Adipocyte (in vitro differentiated cells): ENCODE results near the gene LRRC8C.

Experiments
- DNase-seq: peaks from one replicate; pipeline ENCODE4 v3.0.0-alpha.2; 2015; ENCODE audit warnings: low read depth
- H3K27me3 ChIP-seq: replicated peaks from 2 replicates; pipeline ENCODE4 v1.7.0; 2013; ENCODE audit warnings: mild to moderate bottlenecking, low read length, moderate library complexity; ENCODE audit not compliant: control insufficient read depth, insufficient read depth
- H3K36me3 ChIP-seq: 2 replicates; pipeline ENCODE4 v1.7.0; 2013; ENCODE audit warnings: low read length, mild to moderate bottlenecking, moderate library complexity; ENCODE audit not compliant: control insufficient read depth, insufficient read depth, severe bottlenecking
- H3K4me1 ChIP-seq: 2 replicates; pipeline ENCODE4 v1.7.0; 2013; ENCODE audit warnings: mild to moderate bottlenecking, low read length, moderate library complexity; ENCODE audit not compliant: control insufficient read depth, insufficient read depth
- H3K4me3 ChIP-seq: 2 replicates; pipeline ENCODE4 v1.7.0; 2013; ENCODE audit warnings: mild to moderate bottlenecking, low read length, moderate library complexity
- H3K9ac ChIP-seq: 2 replicates; pipeline ENCODE4 v1.7.0; 2013; ENCODE audit warnings: mild to moderate bottlenecking, low read length, moderate library complexity
- H3K9me3 ChIP-seq: 2 replicates; pipeline ENCODE4 v1.7.0; 2013; ENCODE audit warnings: mild to moderate bottlenecking, low read length, moderate library complexity; ENCODE audit not compliant: control insufficient read depth

Gene LRRC8C

GRCh38 chr1:89710498-89711139 is 77.7 kb downstream of the LRRC8C start:
- no peak for DNase-seq
- Histone ChIP-seq H3K4me1 (no peaks in the 10 kb centered on the region), H3K36me3 (peaks cover 4% of the 10 kb centered on the region), H3K27me3 (no peaks in the 10 kb centered on the region), H3K4me3 (no peak overlapping the region), H3K9ac (no peak overlapping the region), H3K9me3 (no peaks in the 10 kb centered on the region)

- no peak overlapping the region for H3K4me3 ChIP-seq
- no peak for DNase-seq
- H3K9ac ChIP-seq = no peak overlapping the region
- no peaks in the 10 kb centered on the region for H3K27me3 ChIP-seq
- no peaks in the 10 kb centered on the region for H3K4me1 ChIP-seq
- peaks cover 4% of the 10 kb centered on the region for H3K36me3 ChIP-seq
- H3K9me3 ChIP-seq = no peaks in the 10 kb centered on the region
These were observed 78.3 kb downstream of the LRRC8C start for GRCh38 chr1:89711140-89711778.

- no peak for DNase-seq
- no peaks in the 10 kb centered on the region for H3K4me1 ChIP-seq
- no peak overlapping the region for H3K9ac ChIP-seq
- H3K27me3 ChIP-seq = no peaks in the 10 kb centered on the region
- peaks cover 4% of the 10 kb centered on the region for H3K36me3 ChIP-seq
- no peaks in the 10 kb centered on the region for H3K9me3 ChIP-seq
- H3K4me3 ChIP-seq = no peak overlapping the region
These were observed 79.5 kb downstream of the LRRC8C start for GRCh38 chr1:89712420-89712819.

GRCh38 chr1:89715677-89716076 is 82.8 kb downstream of the LRRC8C start:
- Histone ChIP-seq H3K4me1 (peaks cover 9% of the 10 kb centered on the region), H3K36me3 (peaks cover 4% of the 10 kb centered on the region), H3K9ac (no peak overlapping the region), H3K27me3 (no peaks in the 10 kb centered on the region), H3K9me3 (no peaks in the 10 kb centered on the region), H3K4me3 (no peak overlapping the region)
- DNase-seq = no peak

- Histone ChIP-seq H3K27me3 (no peaks in the 10 kb centered on the region), H3K9ac (no peak overlapping the region), H3K4me1 (peaks cover 20% of the 10 kb centered on the region), H3K9me3 (no peaks in the 10 kb centered on the region), H3K4me3 (no peak overlapping the region), H3K36me3 (no peaks in the 10 kb centered on the region)
- peak; percentile 54 for DNase-seq
These were observed 86.8 kb downstream of the LRRC8C start for GRCh38 chr1:89719502-89720306.

- DNase-seq = no peak
- H3K4me1 ChIP-seq = peaks cover 28% of the 10 kb centered on the region
- no peaks in the 10 kb centered on the region for H3K36me3 ChIP-seq
- no peaks in the 10 kb centered on the region for H3K9me3 ChIP-seq
- no peaks in the 10 kb centered on the region for H3K27me3 ChIP-seq
- no peak overlapping the region for H3K4me3 ChIP-seq
- no peak overlapping the region for H3K9ac ChIP-seq
These were observed 87.9 kb downstream of the LRRC8C start for GRCh38 chr1:89720839-89721238.

DNA sequence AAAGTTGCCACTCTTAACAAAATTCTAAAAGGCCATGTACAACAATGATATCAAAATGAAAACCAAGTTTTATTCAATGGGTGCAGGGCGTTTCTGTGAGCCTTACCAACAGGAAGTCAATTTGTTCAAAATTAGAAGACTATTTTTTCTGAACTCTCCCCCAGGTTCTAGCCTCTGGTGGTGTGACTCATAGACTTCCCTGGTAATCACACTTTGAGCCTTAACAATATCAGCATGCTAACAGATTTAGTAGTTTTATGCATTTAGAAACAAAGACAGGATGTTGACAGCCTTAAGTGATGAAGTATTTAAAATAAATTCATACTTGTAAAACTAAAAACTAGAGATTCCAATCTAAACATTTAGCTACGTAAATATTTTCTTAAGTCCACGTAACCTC is 88.4 kb downstream of the LRRC8C start:
- Histone ChIP-seq H3K9ac (no peak overlapping the region), H3K4me1 (peaks cover 28% of the 10 kb centered on the region), H3K36me3 (no peaks in the 10 kb centered on the region), H3K9me3 (no peaks in the 10 kb centered on the region), H3K27me3 (no peaks in the 10 kb centered on the region), H3K4me3 (no peak overlapping the region)
- peak; percentile 48 for DNase-seq

- no peak overlapping the region for H3K4me3 ChIP-seq
- DNase-seq = no peak
- H3K27me3 ChIP-seq = no peaks in the 10 kb centered on the region
- H3K9ac ChIP-seq = no peak overlapping the region
- H3K4me1 ChIP-seq = peaks cover 28% of the 10 kb centered on the region
- H3K9me3 ChIP-seq = no peaks in the 10 kb centered on the region
- H3K36me3 ChIP-seq = no peaks in the 10 kb centered on the region
These were observed 90.2 kb downstream of the LRRC8C start for GRCh38 chr1:89723144-89723543.

DNA sequence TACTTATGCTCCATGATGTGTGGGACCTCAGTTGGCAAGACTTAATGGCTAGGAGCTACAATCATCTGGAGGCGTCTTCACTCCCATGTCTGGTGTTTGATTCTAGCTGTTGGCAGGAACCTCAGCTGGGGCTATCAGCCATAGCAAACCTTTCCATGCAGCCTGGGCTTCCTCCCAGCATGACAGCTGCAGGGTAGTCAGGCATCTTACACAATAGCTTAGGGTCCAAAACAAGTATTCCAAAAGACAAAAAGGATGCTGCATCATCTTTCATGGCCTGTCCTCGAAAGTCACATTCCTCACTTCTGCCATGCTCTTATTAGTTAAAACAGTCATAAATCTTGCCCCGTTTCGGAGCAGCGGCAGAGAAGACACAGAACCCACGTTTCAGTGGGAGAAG is 90.9 kb downstream of the LRRC8C start:
- Histone ChIP-seq H3K36me3 (no peaks in the 10 kb centered on the region), H3K9ac (no peak overlapping the region), H3K9me3 (no peaks in the 10 kb centered on the region), H3K4me1 (peaks cover 28% of the 10 kb centered on the region), H3K4me3 (no peak overlapping the region), H3K27me3 (no peaks in the 10 kb centered on the region)
- DNase-seq = no peak

GRCh38 chr1:89724369-89725010 is 91.6 kb downstream of the LRRC8C start:
- Histone ChIP-seq H3K9ac (no peak overlapping the region), H3K27me3 (no peaks in the 10 kb centered on the region), H3K4me3 (peak overlapping the region; percentile 25), H3K4me1 (peaks cover 24% of the 10 kb centered on the region), H3K36me3 (no peaks in the 10 kb centered on the region), H3K9me3 (no peaks in the 10 kb centered on the region)
- no peak for DNase-seq

DNA sequence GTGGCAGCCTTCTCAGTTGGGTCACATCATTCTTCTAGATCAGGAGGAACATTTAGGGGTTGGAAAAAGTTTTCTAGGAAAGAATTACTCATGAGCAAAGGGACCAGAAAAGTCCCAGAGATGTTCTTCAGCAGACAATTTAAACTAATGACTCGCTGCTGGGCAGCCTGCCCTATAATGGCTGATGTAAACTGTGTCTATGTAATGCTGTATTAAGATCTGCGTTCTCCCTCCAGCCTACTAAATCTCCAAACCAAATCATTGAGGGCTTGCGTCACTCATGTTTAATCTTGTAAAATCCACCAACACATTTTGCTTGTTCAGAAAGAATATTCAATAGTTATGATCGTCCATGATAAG is 92.1 kb downstream of the LRRC8C start:
- Histone ChIP-seq H3K4me3 (peak overlapping the region; percentile 25), H3K27me3 (no peaks in the 10 kb centered on the region), H3K9ac (no peak overlapping the region), H3K4me1 (peaks cover 19% of the 10 kb centered on the region), H3K36me3 (no peaks in the 10 kb centered on the region), H3K9me3 (no peaks in the 10 kb centered on the region)
- peak; percentile 85 for DNase-seq
